ENCODE measurements around the gene ANTKMT.

- TF ChIP-seq EZH2 (IDR thresholded peaks at IDR 0.05; ENCODE audit: low read length, missing control alignments), result no peak
- no peak for TF ChIP-seq CTCF (conservative IDR thresholded peaks at IDR 0.05 in 1 of 2, IDR thresholded peaks at IDR 0.05 in 1 of 2; ENCODE audit: low read depth in 1 of 2, low read length in 2 of 2)
These were observed 18.6 kb upstream of the ANTKMT start for GRCh38 chr16:702341-702740.

All from fibroblast of lung (primary cell).